ENCODE results near the gene WDR75. TPM values are rescaled to one million over a fixed set of nuclear protein-coding genes. Genes with fewer than 3 reads are reported as not detected.
A peak's percentile ranks its signal among the peaks of the same experiment; 100 is the strongest.

The WDR75 gene
- total RNA-seq, 1 experiment from 2014 or later: 82.7 TPM

GRCh38 chr2:189446780-189447179 lies 5.5 kb downstream of the WDR75 start:
- Histone ChIP-seq H3K9me3 (ENCODE audit: low read length) (no peaks in the 10 kb centered on the region), H3K9me2 (replicated peaks; ENCODE audit: insufficient read depth, low read length) (no peaks in the 10 kb centered on the region), H2AFZ (ENCODE audit: low read length) (no peak overlapping the region), H4K20me1 (ENCODE audit: insufficient read depth, low read depth, low read length) (peaks cover 17% of the 10 kb centered on the region; the same call in 1 of the 2 replicates), H3K36me3 (ENCODE audit: insufficient read depth, low read length) (peaks cover 72% of the 10 kb centered on the region), H3K79me2 (ENCODE audit: low read length) (peaks cover 88% of the 10 kb centered on the region), H3K4me1 (ENCODE audit: low read length) (peaks cover 25% of the 10 kb centered on the region), H3K4me2 (ENCODE audit: low read depth, low read length, poor library complexity, severe bottlenecking) (no peak overlapping the region), H3K4me3 (ENCODE audit: low read length) (no peak overlapping the region), H3K27me3 (ENCODE audit: low read length) (no peaks in the 10 kb centered on the region), H3K27ac (ENCODE audit: low read length) (no peak overlapping the region), H3K9ac (ENCODE audit: low read length) (no peak overlapping the region)
- no peak for DNase-seq

- Histone ChIP-seq H3K9ac (ENCODE audit: low read length) (no peak overlapping the region), H3K4me2 (ENCODE audit: low read depth, low read length, poor library complexity, severe bottlenecking) (no peak overlapping the region), H3K4me3 (ENCODE audit: low read length) (no peak overlapping the region), H3K4me1 (ENCODE audit: low read length) (no peaks in the 10 kb centered on the region), H3K79me2 (ENCODE audit: low read length) (peaks cover 36% of the 10 kb centered on the region), H3K27me3 (ENCODE audit: low read length) (no peaks in the 10 kb centered on the region), H4K20me1 (ENCODE audit: insufficient read depth, low read depth, low read length) (no peaks in the 10 kb centered on the region), H2AFZ (ENCODE audit: low read length) (no peak overlapping the region), H3K9me2 (replicated peaks; ENCODE audit: insufficient read depth, low read length) (no peaks in the 10 kb centered on the region), H3K9me3 (ENCODE audit: low read length) (no peaks in the 10 kb centered on the region), H3K36me3 (ENCODE audit: insufficient read depth, low read length) (peaks cover 69% of the 10 kb centered on the region), H3K27ac (ENCODE audit: low read length) (no peak overlapping the region)
- DNase-seq: no peak
These were observed 12.7 kb downstream of the WDR75 start for GRCh38 chr2:189454009-189454408.

GRCh38 chr2:189465076-189465475 lies 23.8 kb downstream of the WDR75 start:
- no peaks in the 10 kb centered on the region for H4K20me1 ChIP-seq (ENCODE audit: insufficient read depth, low read depth, low read length)
- H3K4me2 ChIP-seq (ENCODE audit: low read depth, low read length, poor library complexity, severe bottlenecking): peak overlapping the region; percentile 54
- no peak overlapping the region for H3K9ac ChIP-seq (ENCODE audit: low read length)
- DNase-seq: no peak
- H3K79me2 ChIP-seq (ENCODE audit: low read length): peaks cover 4% of the 10 kb centered on the region
- no peaks in the 10 kb centered on the region for H3K9me3 ChIP-seq (ENCODE audit: low read length)
- H2AFZ ChIP-seq (ENCODE audit: low read length): no peak overlapping the region
- peaks cover 84% of the 10 kb centered on the region for H3K36me3 ChIP-seq (ENCODE audit: insufficient read depth, low read length)
- H3K9me2 ChIP-seq (replicated peaks; ENCODE audit: insufficient read depth, low read length): no peaks in the 10 kb centered on the region
- peak overlapping the region; percentile 71 for H3K27ac ChIP-seq (ENCODE audit: low read length)
- 0 out of 2 replicates have a peak overlapping the region, but pooled peaks have one; percentile 10 for H3K4me3 ChIP-seq (ENCODE audit: low read length)
- H3K4me1 ChIP-seq (ENCODE audit: low read length): peaks cover 35% of the 10 kb centered on the region
- no peaks in the 10 kb centered on the region for H3K27me3 ChIP-seq (ENCODE audit: low read length)

GRCh38 chr2:189465478-189465877 lies 24.2 kb downstream of the WDR75 start:
- H3K27me3 ChIP-seq (ENCODE audit: low read length): no peaks in the 10 kb centered on the region

GRCh38 chr2:189466046-189466445 lies 24.8 kb downstream of the WDR75 start:
- Histone ChIP-seq H3K9me3 (ENCODE audit: low read length) (no peaks in the 10 kb centered on the region), H4K20me1 (ENCODE audit: insufficient read depth, low read depth, low read length) (no peaks in the 10 kb centered on the region), H3K4me3 (ENCODE audit: low read length) (no peak overlapping the region), H3K36me3 (ENCODE audit: insufficient read depth, low read length) (peaks cover 83% of the 10 kb centered on the region), H3K9me2 (replicated peaks; ENCODE audit: insufficient read depth, low read length) (no peaks in the 10 kb centered on the region), H3K4me2 (ENCODE audit: low read depth, low read length, poor library complexity, severe bottlenecking) (no peak overlapping the region), H3K9ac (ENCODE audit: low read length) (no peak overlapping the region), H3K4me1 (ENCODE audit: low read length) (peaks cover 35% of the 10 kb centered on the region), H3K27ac (ENCODE audit: low read length) (peak overlapping the region; percentile 71; the same call in 1 of the 2 replicates), H2AFZ (ENCODE audit: low read length) (no peak overlapping the region), H3K27me3 (ENCODE audit: low read length) (no peaks in the 10 kb centered on the region), H3K79me2 (ENCODE audit: low read length) (peaks cover 3% of the 10 kb centered on the region; the same call in 1 of the 2 replicates)
- no peak for DNase-seq

More at GRCh38 chr2:189465478-189465877, 24.2 kb downstream of the WDR75 start:
- Histone ChIP-seq H3K79me2 (ENCODE audit: low read length) (peaks cover 3% of the 10 kb centered on the region; the same call in 1 of the 2 replicates), H3K9ac (ENCODE audit: low read length) (no peak overlapping the region), H3K4me3 (ENCODE audit: low read length) (no peak overlapping the region), H2AFZ (ENCODE audit: low read length) (no peak overlapping the region), H3K9me3 (ENCODE audit: low read length) (no peaks in the 10 kb centered on the region), H3K36me3 (ENCODE audit: insufficient read depth, low read length) (peaks cover 85% of the 10 kb centered on the region), H4K20me1 (ENCODE audit: insufficient read depth, low read depth, low read length) (no peaks in the 10 kb centered on the region), H3K27ac (ENCODE audit: low read length) (peak overlapping the region; percentile 71), H3K4me2 (ENCODE audit: low read depth, low read length, poor library complexity, severe bottlenecking) (peak overlapping the region; percentile 54), H3K9me2 (replicated peaks; ENCODE audit: insufficient read depth, low read length) (no peaks in the 10 kb centered on the region), H3K4me1 (ENCODE audit: low read length) (peaks cover 35% of the 10 kb centered on the region)
- DNase-seq: no peak

- no peak overlapping the region for H3K4me2 ChIP-seq (ENCODE audit: low read depth, low read length, poor library complexity, severe bottlenecking)
- H3K9me2 ChIP-seq (replicated peaks; ENCODE audit: insufficient read depth, low read length): no peaks in the 10 kb centered on the region
- H3K9me3 ChIP-seq (ENCODE audit: low read length): no peaks in the 10 kb centered on the region
- no peaks in the 10 kb centered on the region for H3K27me3 ChIP-seq (ENCODE audit: low read length)
- peak; percentile 67 for DNase-seq
- H4K20me1 ChIP-seq (ENCODE audit: insufficient read depth, low read depth, low read length): 0 out of 2 replicates have a peak, but pooled peaks cover 4% of the 10 kb centered on the region
- no peak overlapping the region for H3K4me3 ChIP-seq (ENCODE audit: low read length)
- no peak overlapping the region for H2AFZ ChIP-seq (ENCODE audit: low read length)
- peaks cover 3% of the 10 kb centered on the region; the same call in 1 of the 2 replicates for H3K79me2 ChIP-seq (ENCODE audit: low read length)
- peaks cover 84% of the 10 kb centered on the region for H3K36me3 ChIP-seq (ENCODE audit: insufficient read depth, low read length)
- peaks cover 35% of the 10 kb centered on the region for H3K4me1 ChIP-seq (ENCODE audit: low read length)
- no peak overlapping the region for H3K9ac ChIP-seq (ENCODE audit: low read length)
- no peak overlapping the region for H3K27ac ChIP-seq (ENCODE audit: low read length)
These were observed 25.4 kb downstream of the WDR75 start for GRCh38 chr2:189466656-189467055.

GRCh38 chr2:189467160-189467559 lies 25.9 kb downstream of the WDR75 start:
- H4K20me1 ChIP-seq (ENCODE audit: insufficient read depth, low read depth, low read length): 0 out of 2 replicates have a peak, but pooled peaks cover 4% of the 10 kb centered on the region
- no peaks in the 10 kb centered on the region for H3K9me3 ChIP-seq (ENCODE audit: low read length)
- no peak for DNase-seq
- no peaks in the 10 kb centered on the region for H3K27me3 ChIP-seq (ENCODE audit: low read length)
- peaks cover 3% of the 10 kb centered on the region; the same call in 1 of the 2 replicates for H3K79me2 ChIP-seq (ENCODE audit: low read length)
- peaks cover 35% of the 10 kb centered on the region for H3K4me1 ChIP-seq (ENCODE audit: low read length)
- no peaks in the 10 kb centered on the region for H3K9me2 ChIP-seq (replicated peaks; ENCODE audit: insufficient read depth, low read length)
- H3K36me3 ChIP-seq (ENCODE audit: insufficient read depth, low read length): peaks cover 86% of the 10 kb centered on the region
- no peak overlapping the region for H3K4me2 ChIP-seq (ENCODE audit: low read depth, low read length, poor library complexity, severe bottlenecking)
- H3K9ac ChIP-seq (ENCODE audit: low read length): no peak overlapping the region
- no peak overlapping the region for H3K27ac ChIP-seq (ENCODE audit: low read length)
- H3K4me3 ChIP-seq (ENCODE audit: low read length): no peak overlapping the region
- no peak overlapping the region for H2AFZ ChIP-seq (ENCODE audit: low read length)

- Histone ChIP-seq H3K4me2 (ENCODE audit: low read depth, low read length, poor library complexity, severe bottlenecking) (no peak overlapping the region), H3K4me1 (ENCODE audit: low read length) (peaks cover 32% of the 10 kb centered on the region), H3K27me3 (ENCODE audit: low read length) (no peaks in the 10 kb centered on the region), H4K20me1 (ENCODE audit: insufficient read depth, low read depth, low read length) (0 out of 2 replicates have a peak, but pooled peaks cover 4% of the 10 kb centered on the region), H2AFZ (ENCODE audit: low read length) (no peak overlapping the region), H3K9me2 (replicated peaks; ENCODE audit: insufficient read depth, low read length) (no peaks in the 10 kb centered on the region), H3K27ac (ENCODE audit: low read length) (no peak overlapping the region), H3K9me3 (ENCODE audit: low read length) (no peaks in the 10 kb centered on the region), H3K9ac (ENCODE audit: low read length) (no peak overlapping the region), H3K79me2 (ENCODE audit: low read length) (peaks cover 3% of the 10 kb centered on the region; the same call in 1 of the 2 replicates), H3K4me3 (ENCODE audit: low read length) (no peak overlapping the region), H3K36me3 (ENCODE audit: insufficient read depth, low read length) (peaks cover 83% of the 10 kb centered on the region)
- DNase-seq: no peak
These were observed 26.3 kb downstream of the WDR75 start for GRCh38 chr2:189467593-189467992.

Measured in Karpas-422 (cell line).